ENCODE data around the gene GPR78.
"Not testable (repeated sequence)": the region's sequence is repeated elsewhere in the genome, so short reads cannot be mapped to it uniquely, and the experiment has no call there.

GPR78 gene

DNA sequence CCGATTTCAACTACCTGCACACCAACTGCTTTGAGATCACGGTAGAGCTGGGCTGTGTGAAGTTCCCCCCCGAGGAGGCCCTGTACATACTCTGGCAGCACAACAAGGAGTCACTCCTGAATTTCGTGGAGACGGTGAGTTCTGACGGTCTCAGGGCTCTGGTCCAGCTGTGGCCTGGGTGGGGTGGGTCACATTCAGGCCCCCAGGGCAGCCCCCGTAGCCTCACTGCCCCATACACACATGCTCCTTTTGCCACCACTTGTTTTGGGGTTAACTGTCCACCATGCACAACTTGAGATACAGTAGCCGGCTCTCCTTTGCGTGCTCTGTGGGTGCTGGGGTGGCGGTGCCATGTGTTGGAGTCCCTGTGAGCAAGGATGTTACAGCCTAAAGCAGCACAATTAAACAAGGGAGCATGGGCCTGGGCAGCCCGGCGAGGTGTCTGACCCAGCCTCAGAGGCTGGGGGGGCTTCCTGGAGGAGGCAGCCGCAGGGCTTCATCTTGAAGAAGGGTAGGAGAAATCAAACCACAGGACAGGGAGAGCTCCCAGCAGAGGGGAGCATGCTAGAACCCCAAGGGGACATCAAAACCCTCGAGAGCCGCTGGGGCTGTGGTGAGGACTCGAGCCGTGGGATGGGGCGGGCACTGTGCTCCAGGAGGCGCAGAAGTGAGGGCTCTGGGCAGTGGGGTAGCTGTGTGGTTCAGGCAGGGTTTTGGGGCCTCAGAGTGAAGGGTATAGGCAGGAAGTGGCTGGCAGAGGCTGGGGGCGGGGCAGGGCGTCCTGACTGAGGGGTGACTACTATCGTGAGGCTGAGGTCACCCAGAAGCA, 34.4 kb downstream of the GPR78 start:
- DNase-seq (ENCODE audit: low read depth, low spot score) = no peak

GRCh38 chr4:8615366-8615765, 35.2 kb downstream of the GPR78 start:
- DNase-seq (ENCODE audit: low read depth, low spot score) = no peak

DNA sequence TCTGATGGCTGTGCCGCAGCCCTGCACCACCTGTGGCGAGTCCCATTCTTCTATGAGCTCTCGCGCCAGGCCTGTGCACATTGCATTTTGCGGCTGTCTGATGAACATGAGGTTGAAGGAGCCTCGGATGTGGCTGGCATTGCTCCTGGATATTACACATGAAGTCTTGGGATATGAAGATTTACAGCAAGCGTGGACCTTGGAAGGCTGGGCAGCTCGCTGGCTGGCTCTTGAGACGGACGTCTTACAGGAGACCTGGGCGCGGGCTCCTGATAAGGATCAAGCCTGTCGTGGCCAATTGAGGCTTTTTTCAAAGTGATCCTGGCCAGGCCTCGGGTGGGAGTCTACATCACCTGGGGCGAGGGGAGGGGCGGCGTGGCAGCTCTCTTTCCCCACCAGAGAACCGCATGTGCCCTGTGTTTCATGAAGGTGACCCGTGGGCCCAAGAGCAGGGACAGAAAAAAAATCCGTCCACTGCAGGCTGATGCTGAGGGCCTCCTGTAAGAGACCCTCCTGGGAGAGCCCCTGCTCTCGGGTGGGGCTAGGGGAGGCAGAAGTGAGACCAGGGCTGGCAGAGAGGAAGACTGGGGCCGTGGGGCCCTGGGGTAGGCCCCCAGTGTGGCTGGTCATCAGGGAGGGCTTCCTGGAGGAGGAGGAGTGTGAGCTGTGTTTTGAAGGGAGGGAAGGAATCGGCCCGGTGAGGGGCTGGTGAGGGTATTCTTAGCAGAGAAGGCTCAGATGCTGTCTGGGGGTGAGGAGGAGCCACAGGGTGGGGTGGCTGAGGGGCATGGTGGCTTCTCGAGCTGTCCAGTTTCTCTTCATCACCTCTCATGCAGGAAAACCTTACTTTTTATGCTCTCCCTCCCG, 36.0 kb downstream of the GPR78 start:
- no peak for DNase-seq (ENCODE audit: low read depth, low spot score)

DNA sequence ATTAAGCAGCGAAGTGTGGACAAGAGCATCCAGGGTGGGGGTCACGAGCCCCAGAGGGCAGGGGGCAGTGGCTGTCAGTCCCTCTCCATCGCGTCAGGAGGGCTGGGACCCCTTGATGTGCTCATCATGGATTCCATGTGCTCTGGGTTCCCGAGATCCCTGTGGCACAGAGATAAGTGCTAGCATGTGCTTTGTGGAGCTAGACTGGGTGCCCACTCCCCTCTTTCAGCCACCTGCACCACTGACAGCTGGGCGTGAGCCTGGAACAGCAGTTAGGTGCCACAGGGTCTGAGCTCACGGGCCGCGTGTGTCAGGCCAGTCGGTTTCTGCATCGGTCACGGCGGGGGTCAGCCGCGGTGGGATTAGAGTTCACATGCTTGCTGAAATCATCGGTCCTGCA, 36.6 kb downstream of the GPR78 start:
- no peak for DNase-seq (ENCODE audit: low read depth, low spot score)

DNA sequence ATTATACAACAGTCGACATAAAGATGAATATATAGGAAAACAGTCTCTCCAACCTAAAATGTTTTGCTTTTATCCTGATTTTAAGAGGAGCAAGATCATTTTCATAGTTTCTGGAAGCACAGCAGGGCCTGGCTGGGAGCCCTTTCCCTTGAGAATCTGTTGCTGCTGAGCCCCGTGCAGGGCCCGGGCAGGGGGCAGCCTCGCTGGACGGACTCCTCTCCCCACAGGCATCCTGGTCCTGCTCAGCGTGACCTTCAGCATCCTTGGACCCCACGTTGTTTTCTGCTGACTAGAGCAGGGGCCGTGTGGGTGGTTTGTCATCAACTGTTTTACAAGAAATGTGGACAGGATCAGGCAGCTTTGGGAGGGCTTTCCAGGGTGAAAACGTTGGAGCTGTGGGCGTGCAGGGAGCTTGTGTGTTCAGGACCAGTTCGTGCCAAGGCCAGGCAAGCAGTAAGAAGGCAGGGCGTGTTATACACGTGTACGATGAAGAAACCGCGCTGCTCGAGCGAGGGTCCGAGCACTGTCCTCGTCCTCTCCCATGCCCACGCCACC, 37.4 kb downstream of the GPR78 start:
- DNase-seq (ENCODE audit: low read depth, low spot score) = no peak

GRCh38 chr4:8618421-8618820, 38.2 kb downstream of the GPR78 start:
- DNase-seq (ENCODE audit: low read depth, low spot score) = no peak

DNA sequence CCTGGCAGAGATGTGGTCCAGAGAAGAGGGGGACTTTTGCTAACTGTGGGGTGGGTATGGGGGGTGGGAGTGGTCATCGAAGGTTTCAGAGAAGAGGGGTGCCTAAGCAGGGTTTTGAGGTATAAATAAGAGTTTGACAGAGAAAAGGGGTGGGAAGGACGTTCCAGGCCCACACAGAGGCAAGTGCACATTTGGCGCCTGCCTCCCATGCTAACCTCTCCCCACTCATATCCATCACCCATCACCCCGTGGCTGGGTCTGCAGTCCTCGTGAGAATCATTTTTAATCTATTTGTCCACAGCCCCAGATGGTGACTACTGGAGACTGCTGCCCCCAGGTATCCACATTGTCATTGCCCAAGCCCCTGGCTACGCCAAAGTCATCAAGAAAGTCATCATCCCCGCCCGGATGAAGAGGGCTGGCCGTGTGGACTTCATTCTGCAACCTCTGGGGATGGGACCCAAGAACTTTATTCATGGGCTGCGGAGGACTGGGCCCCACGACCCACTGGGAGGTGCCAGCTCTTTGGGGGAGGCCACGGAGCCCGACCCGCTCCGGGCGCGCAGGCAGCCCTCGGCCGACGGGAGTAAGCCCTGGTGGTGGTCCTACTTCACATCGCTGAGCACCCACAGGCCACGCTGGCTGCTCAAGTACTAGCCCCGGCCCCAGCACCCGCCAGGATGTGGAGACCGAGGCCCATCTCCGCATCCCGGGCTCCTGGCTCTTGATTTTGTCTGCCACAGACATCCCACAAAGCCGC, 38.9 kb downstream of the GPR78 start:
- no peak for DNase-seq (ENCODE audit: low read depth, low spot score)

GRCh38 chr4:8621135-8621534, 40.9 kb downstream of the GPR78 start:
- DNase-seq (ENCODE audit: low read depth, low spot score) = not testable (repeated sequence)

- DNase-seq (ENCODE audit: low read depth, low spot score) = not testable (repeated sequence)
Measured at GRCh38 chr4:8624601-8625272, 44.5 kb downstream of the GPR78 start.

DNA sequence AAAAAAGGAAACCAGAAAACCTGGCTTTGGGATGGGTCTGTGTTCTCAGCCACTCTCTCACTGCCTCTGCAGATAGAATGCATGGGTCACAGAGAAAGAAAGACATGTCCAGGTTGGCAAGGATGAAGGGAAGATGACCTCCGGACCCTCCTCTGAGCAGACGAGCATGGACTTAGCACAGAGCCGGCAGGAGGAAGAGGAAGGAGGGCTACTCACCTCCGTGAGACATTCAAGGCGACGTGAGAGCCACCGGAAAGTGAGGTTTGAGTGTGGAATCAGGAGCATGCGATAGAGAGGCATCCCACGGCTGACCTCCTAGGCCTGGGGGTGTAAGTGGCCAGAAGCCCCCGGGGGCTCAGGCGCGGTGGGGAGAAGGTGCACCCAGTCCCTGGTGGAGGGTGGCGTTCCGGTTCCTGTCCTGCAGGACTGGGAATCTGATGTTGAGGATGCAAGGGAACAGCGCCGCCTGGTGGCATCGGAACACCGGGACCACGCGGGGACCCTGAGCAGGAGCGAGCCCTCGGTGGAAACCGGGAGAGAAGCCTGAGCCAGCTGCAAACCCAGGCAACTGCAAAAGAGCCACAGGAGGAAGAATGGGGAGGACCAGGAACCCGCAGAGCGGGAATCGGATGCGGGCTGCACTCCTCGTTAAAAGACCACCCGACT, 50.2 kb downstream of the GPR78 start:
- not testable (repeated sequence) for DNase-seq (ENCODE audit: low read depth, low spot score)

DNA sequence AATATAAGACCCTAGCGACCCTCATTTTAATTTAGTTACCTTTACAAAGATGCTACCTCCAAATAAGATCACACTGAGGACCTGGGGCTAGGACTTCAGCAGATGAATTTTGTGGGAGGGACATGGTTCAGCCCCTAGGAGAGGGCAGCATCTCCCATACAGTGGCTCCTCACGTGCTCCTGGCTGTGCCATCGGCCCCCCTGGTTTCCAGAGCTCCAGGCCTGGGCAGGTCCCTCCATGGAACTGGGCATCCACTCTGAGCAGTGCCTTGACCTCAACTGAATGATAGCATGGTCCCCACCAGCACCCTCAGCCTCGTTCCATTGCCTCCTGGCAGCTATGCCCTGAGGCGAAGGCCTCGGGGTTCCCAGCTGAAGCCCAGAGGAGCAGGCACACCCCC, 51.7 kb downstream of the GPR78 start:
- DNase-seq (ENCODE audit: low read depth, low spot score) = not testable (repeated sequence)

GRCh38 chr4:8634773-8635172, 54.6 kb downstream of the GPR78 start:
- DNase-seq (ENCODE audit: low read depth, low spot score) = not testable (repeated sequence)

GRCh38 chr4:8635897-8636554, 55.8 kb downstream of the GPR78 start:
- DNase-seq (ENCODE audit: low read depth, low spot score) = not testable (repeated sequence)
